Subcutaneous adipose tissue (tissue), 4 donors: ENCODE data around the gene IL17D. TPM values are rescaled to one million over a fixed set of nuclear protein-coding genes. Genes with fewer than 3 reads are reported as not detected.

Source experiments
- total RNA-seq, 4 donors: library from RNA; depleted of rRNA; stranded (reverse); fragments of >200 nt; gene quantifications; one replicate each; pipeline ENCODE4 v1.1.0, GENCODE V29; 2016
- TF ChIP-seq, protein P1 (sequence below): fragments of 450-650 bp; IDR thresholded peaks from one replicate; pipeline ENCODE4 v1.5.1; 2016; ENCODE audit warnings: low read depth, mild to moderate bottlenecking, control low read depth, antibody characterized with exemption, moderate library complexity

The IL17D gene
- total RNA-seq, 4 donors from 2014 or later: 0.98 to 7.0 (median 3.3) TPM

DNA sequence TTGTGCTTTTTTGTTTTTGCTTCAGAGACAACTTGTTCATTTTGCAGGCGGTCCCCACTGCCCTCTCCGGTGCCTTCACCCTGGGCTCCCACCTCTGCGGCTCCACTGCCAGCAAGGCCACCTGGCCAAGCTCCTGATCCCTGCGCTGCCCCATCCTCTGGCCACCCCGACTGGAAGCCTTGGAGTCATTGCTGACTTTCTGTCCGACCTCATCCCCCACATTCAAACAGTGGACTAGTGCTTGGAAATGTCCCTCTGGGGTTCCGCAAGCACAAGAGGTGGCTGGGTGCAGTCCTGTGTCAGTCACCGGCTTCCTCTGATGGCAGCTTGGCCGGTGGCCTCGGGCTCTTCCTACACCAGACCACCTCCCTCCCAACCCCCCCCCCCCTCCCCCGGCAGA is 17.0 kb downstream of the IL17D start:
- TF ChIP-seq, protein P1, sequence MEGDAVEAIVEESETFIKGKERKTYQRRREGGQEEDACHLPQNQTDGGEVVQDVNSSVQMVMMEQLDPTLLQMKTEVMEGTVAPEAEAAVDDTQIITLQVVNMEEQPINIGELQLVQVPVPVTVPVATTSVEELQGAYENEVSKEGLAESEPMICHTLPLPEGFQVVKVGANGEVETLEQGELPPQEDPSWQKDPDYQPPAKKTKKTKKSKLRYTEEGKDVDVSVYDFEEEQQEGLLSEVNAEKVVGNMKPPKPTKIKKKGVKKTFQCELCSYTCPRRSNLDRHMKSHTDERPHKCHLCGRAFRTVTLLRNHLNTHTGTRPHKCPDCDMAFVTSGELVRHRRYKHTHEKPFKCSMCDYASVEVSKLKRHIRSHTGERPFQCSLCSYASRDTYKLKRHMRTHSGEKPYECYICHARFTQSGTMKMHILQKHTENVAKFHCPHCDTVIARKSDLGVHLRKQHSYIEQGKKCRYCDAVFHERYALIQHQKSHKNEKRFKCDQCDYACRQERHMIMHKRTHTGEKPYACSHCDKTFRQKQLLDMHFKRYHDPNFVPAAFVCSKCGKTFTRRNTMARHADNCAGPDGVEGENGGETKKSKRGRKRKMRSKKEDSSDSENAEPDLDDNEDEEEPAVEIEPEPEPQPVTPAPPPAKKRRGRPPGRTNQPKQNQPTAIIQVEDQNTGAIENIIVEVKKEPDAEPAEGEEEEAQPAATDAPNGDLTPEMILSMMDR: no peak

DNA sequence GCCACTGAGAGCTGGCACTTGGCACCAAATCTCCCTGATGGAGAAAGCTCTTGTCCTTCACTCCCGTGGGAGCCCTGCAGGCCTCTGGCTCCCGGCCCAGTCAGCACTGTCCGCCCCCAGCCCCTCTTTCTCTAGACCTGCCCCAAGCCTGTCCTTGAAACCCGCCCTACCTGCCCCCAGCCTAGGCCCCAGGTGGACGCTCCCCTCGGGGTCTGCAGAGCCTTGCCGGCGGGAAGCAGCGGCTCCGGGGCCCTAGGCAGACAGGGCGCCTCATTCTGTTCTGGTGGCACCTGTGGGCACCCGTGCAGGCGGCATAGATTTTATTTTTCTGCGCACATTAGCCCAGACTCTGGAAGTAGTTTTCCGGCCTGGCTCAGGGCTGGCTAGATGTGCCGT is 17.6 kb downstream of the IL17D start:
- TF ChIP-seq, protein P1: no peak

DNA sequence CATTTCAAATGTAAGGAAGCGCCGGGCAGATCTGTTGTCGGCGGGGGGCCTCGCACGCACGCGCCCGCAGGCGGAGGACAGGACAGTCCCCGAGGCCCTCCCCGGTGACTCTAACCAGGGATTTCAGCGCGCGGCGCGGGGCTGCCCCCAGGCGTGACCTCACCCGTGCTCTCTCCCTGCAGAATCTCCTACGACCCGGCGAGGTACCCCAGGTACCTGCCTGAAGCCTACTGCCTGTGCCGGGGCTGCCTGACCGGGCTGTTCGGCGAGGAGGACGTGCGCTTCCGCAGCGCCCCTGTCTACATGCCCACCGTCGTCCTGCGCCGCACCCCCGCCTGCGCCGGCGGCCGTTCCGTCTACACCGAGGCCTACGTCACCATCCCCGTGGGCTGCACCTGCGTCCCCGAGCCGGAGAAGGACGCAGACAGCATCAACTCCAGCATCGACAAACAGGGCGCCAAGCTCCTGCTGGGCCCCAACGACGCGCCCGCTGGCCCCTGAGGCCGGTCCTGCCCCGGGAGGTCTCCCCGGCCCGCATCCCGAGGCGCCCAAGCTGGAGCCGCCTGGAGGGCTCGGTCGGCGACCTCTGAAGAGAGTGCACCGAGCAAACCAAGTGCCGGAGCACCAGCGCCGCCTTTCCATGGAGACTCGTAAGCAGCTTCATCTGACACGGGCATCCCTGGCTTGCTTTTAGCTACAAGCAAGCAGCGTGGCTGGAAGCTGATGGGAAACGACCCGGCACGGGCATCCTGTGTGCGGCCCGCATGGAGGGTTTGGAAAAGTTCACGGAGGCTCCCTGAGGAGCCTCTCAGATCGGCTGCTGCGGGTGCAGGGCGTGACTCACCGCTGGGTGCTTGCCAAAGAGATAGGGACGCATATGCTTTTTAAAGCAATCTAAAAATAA is 18.2 kb downstream of the IL17D start:
- TF ChIP-seq, protein P1: no peak

DNA sequence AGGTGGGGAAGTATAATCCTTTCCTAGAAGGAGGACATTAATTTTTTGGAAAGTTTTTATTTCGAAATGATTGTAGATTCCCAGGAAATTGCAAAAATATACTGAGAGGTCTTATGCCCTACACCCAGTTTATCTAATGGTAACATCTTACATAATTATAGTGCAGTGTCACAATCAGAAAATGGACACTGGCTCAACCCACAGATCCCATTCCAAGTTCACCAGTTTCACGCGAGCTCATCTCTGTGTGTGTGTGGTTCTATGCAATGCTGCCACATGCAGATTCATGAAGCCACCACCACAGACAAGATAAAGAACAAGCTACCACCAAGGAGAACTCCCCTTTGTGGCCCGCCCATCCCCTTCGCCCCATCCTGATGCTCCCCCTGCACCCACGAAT is 24.4 kb downstream of the IL17D start:
- TF ChIP-seq, protein P1: no peak

DNA sequence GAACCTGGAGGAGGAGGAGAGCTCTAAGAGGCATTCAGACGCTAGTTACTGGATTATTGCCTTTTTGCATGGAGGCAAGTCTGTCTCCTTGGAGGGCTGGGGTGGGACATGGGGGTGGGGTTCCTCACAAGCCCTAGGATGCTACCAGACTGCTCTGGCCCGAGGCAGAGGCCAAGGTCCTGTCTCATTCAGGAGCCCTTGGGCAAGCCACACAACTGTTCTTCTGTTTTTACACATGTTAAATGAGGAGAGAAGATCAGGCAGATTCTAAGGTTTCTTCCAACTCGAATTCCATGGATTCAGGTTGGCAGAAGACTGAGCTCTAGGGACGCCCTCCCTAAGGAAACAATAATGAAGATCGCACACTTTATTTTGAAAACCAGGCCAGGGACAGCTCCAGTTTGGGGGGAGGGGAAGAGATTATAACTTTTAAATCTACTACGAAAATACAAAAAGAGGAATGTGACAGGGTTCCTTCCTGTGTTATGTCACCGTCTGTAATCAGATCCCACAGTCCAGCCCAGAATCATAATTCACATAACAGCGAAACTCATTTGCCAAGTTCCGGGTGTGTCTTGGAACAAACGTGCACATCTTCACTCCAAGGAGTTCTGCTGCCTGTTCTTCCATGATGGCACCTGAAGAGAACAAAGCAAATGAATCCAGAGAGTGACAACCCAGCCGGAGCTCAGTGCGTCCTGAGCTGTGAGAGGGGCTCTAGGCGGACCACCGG is 25.2 kb downstream of the IL17D start:
- TF ChIP-seq, protein P1: no peak

DNA sequence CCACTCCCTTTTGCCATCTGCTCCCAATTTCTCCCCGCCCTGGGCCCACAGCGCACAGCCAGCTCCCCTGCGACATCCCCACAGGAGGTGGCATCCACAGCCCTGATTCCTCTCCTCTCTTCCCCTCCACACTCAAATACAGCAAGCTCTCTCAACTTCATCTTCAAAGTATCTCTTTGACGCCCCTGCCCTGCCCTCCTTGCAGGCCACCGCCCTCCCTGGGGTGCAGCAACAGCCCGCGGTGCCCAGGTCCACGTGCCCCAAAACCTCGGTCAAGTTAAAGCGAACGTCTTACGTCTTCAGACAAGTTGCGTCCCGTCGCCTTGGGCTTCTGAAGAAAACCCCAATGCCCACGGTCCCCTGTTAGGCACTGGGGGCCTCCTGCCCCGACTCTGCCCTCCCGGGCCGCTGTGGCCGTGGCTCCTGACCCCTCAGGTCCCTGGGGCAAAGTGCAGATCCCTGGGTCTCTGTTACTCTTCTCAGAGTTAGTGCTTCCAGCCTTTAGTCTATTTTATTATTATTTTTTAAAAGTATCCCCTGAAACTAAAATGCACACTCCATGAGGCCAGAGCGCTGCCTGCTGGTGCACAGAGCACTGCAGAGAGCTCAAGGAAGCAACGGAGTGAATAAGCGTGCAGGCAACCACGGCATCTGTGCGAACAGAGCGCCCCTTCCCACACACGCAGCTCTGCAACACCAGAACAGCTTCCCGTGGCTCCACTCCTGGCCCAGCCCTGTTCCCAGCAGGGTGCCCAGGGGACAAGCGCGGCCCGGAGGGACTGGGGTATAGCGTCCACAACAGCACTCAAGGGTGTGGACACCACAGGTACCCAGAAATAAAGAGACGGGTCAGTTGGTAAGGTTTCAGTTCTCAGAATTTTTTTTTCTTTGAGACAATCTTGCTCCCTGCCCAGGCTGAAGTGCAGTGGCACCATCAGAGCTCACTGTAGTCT is 26.4 kb downstream of the IL17D start:
- TF ChIP-seq, protein P1: no peak
